Thyroid gland (tissue), 4 donors: ENCODE results near the gene TMEM9B.

Source experiments
- POLR2A ChIP-seq, 2 donors: fragments of 450-650 bp; IDR thresholded peaks; one replicate each; pipeline ENCODE4 v1.6.1; 2017; ENCODE audit warnings: antibody characterized with exemption in 2 of 2, mild to moderate bottlenecking in 2 of 2, moderate library complexity in 1 of 2
- TF ChIP-seq, protein P1 (sequence below), 6 experiments: fragments of 200-600 bp in 3 of 6; fragments of 450-650 bp in 3 of 6; sonication (generic) in 3 of 6; IDR thresholded peaks; one replicate each; pipeline ENCODE4 v1.5.1; 2016 to 2019; ENCODE audit warnings: antibody characterized with exemption in 6 of 6, mild to moderate bottlenecking in 2 of 6, inconsistent platforms in 1 of 6, moderate library complexity in 1 of 6

DNA sequence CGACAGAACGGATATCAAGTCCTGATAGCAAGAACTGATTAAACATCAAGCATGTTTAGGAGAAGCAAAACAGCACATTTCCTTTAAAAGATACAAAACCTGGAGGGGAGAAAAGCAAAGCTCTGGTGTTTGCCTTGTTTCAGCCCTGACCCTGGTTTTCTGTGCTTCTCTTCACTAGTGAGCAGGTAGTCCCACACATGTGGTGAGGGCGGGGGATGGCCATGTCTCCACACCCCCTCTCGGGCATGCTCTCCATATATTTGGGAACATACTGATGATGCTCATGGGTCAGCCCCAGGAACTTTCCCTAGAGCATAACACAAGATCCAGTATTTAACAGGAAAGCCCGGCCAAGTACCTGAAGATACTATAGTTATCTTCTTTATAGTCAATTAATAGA is 41.6 kb downstream of the TMEM9B start:
- TF ChIP-seq, protein P1, sequence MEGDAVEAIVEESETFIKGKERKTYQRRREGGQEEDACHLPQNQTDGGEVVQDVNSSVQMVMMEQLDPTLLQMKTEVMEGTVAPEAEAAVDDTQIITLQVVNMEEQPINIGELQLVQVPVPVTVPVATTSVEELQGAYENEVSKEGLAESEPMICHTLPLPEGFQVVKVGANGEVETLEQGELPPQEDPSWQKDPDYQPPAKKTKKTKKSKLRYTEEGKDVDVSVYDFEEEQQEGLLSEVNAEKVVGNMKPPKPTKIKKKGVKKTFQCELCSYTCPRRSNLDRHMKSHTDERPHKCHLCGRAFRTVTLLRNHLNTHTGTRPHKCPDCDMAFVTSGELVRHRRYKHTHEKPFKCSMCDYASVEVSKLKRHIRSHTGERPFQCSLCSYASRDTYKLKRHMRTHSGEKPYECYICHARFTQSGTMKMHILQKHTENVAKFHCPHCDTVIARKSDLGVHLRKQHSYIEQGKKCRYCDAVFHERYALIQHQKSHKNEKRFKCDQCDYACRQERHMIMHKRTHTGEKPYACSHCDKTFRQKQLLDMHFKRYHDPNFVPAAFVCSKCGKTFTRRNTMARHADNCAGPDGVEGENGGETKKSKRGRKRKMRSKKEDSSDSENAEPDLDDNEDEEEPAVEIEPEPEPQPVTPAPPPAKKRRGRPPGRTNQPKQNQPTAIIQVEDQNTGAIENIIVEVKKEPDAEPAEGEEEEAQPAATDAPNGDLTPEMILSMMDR (IDR thresholded peaks at IDR 0.05) = no peak
- TF ChIP-seq POLR2A (IDR thresholded peaks at IDR 0.05) = no peak
